ENCODE measurements around the gene NBEA. TPM values are rescaled to one million over a fixed set of nuclear protein-coding genes. Genes with fewer than 3 reads are reported as not detected.

The NBEA gene
- total and polyA plus RNA-seq, 2 experiments from 2014 or later: 9.1 to 29.1 TPM

GRCh38 chr13:35473206-35473775 is 531.2 kb downstream of the NBEA start (continued):
- TF ChIP-seq REST (IDR thresholded peaks at IDR 0.05; ENCODE audit: unreplicated experiment) (no peak), POLR2AphosphoS5 (IDR thresholded peaks at IDR 0.05; ENCODE audit: low read depth) (no peak), JUNB (IDR thresholded peaks at IDR 0.05; ENCODE audit: unreplicated experiment) (no peak), STAT1 (IDR thresholded peaks at IDR 0.05; ENCODE audit: unreplicated experiment) (no peak), ZNF331 (CRISPR knock-in tag; IDR thresholded peaks at IDR 0.05; ENCODE audit: low read depth) (no peak)

GRCh38 chr13:35473802-35474201 is 531.7 kb downstream of the NBEA start:
- peaks cover 52% of the 10 kb centered on the region for H3K4me1 Mint-ChIP-seq
- Histone ChIP-seq H3K36me3 (ENCODE audit: insufficient read depth) (no peaks in the 10 kb centered on the region), H4K20me1 (replicated peaks; ENCODE audit: insufficient read depth) (peaks cover 31% of the 10 kb centered on the region), H3K4me3 (no peak overlapping the region), H2AFZ (no peak overlapping the region), H3K27me3 (ENCODE audit: insufficient read depth) (peaks cover 99% of the 10 kb centered on the region), H3K27ac (ENCODE audit: low read depth) (no peak overlapping the region), H3F3A (replicated peaks; ENCODE audit: low read depth) (no peaks in the 10 kb centered on the region; the same call in 1 of the 2 replicates), H3K4me1 (ENCODE audit: insufficient read depth) (peaks cover 55% of the 10 kb centered on the region), H3K79me2 (replicated peaks; ENCODE audit: insufficient read depth) (no peaks in the 10 kb centered on the region), H3K4me2 (no peak overlapping the region), H3K9me2 (ENCODE audit: insufficient read depth) (no peaks in the 10 kb centered on the region)
- H3K36me3 Mint-ChIP-seq (ENCODE audit: low read depth): no peaks in the 10 kb centered on the region
- DNase-seq (ENCODE audit: low spot score): no peak
- H3K27me3 Mint-ChIP-seq (ENCODE audit: insufficient read depth, low read depth, poor library complexity): peaks cover 86% of the 10 kb centered on the region
- ATAC-seq: no peak
- H3K27ac Mint-ChIP-seq: no peak overlapping the region
- no peak overlapping the region for H3K4me3 Mint-ChIP-seq
- no peaks in the 10 kb centered on the region for H3K9me3 Mint-ChIP-seq
- TF ChIP-seq EZH2phosphoT487 (IDR thresholded peaks at IDR 0.05; ENCODE audit: unreplicated experiment): no peak
- no peak for TF ChIP-seq EZH2 (IDR thresholded peaks at IDR 0.05; ENCODE audit: low read depth, unreplicated experiment)
- no peak for TF ChIP-seq JUNB (IDR thresholded peaks at IDR 0.05; ENCODE audit: unreplicated experiment)
- TF ChIP-seq CREB1 (CRISPR knock-in tag; IDR thresholded peaks at IDR 0.05; ENCODE audit: low read depth): no peak
- no peak for TF ChIP-seq ETS1 (IDR thresholded peaks at IDR 0.05)
- TF ChIP-seq ZNF462 (CRISPR knock-in tag; IDR thresholded peaks at IDR 0.05): no peak
- TF ChIP-seq CTCF (conservative IDR thresholded peaks at IDR 0.05; ENCODE audit: low read depth in 2 of 2): no peak
- no peak for TF ChIP-seq POLR2AphosphoS5 (IDR thresholded peaks at IDR 0.05; ENCODE audit: low read depth)
- no peak for TF ChIP-seq NANOG (IDR thresholded peaks at IDR 0.05; ENCODE audit: borderline replicate concordance)
- no peak for TF ChIP-seq ZNF331 (CRISPR knock-in tag; IDR thresholded peaks at IDR 0.05; ENCODE audit: low read depth)

Measured in GM23338 (cell line).